Activated T-cell treated with anti-CD3 and anti-CD28 coated beads, Interleukin-2, amount 50 U/mL, for 72 hours (primary cell): ENCODE results near the gene HLA-C. TPM values are rescaled to one million over a fixed set of nuclear protein-coding genes. Genes with fewer than 3 reads are reported as not detected.
A peak's percentile ranks its signal among the peaks of the same experiment; 100 is the strongest.

Experiments
- ATAC-seq, 2 donors: fragments of 150-1000 bp; cut with Tn5 transposase; replicated peaks in 1 of 2; 2 replicates each; pipeline ENCODE4 v1.10.0; 2021; ENCODE audit warnings: moderate library complexity in 2 of 2, mild to moderate bottlenecking in 1 of 2
- DNase-seq, 2 donors: peaks; one replicate each; pipeline ENCODE4 v3.0.0; 2021 to 2022; ENCODE audit warnings: mixed read lengths in 1 of 2
- H3K27ac Mint-ChIP-seq: one replicate; pipeline ENCODE4 v1.8.0; 2022; ENCODE audit warnings: mild to moderate bottlenecking, moderate library complexity, mixed read lengths
- H3K27me3 Mint-ChIP-seq: one replicate; pipeline ENCODE4 v1.8.0; 2022; ENCODE audit warnings: low read depth, mixed read lengths
- H3K36me3 Mint-ChIP-seq, 2 donors: one replicate each; pipeline ENCODE4 v1.8.0; 2022; ENCODE audit warnings: mixed read lengths in 2 of 2, mild to moderate bottlenecking in 1 of 2; ENCODE audit not compliant: insufficient read depth in 2 of 2
- H3K4me1 Mint-ChIP-seq: one replicate; pipeline ENCODE4 v1.8.0; 2022; ENCODE audit warnings: low read depth, mixed read lengths
- H3K4me3 Mint-ChIP-seq, 2 donors: one replicate each; pipeline ENCODE4 v1.8.0; 2022; ENCODE audit warnings: mild to moderate bottlenecking in 2 of 2, mixed read lengths in 2 of 2, moderate library complexity in 2 of 2
- H3K9me3 Mint-ChIP-seq, 2 donors: one replicate each; pipeline ENCODE4 v1.8.0; 2022; ENCODE audit warnings: mixed read lengths in 2 of 2
- total RNA-seq, 2 donors: library from RNA; stranded (reverse); gene quantifications; one replicate each; pipeline ENCODE4 v1.2.3, GENCODE V29; 2022

The HLA-C gene
- 100 to 1,000 TPM; 781 to 974 TPM for total RNA-seq

DNA sequence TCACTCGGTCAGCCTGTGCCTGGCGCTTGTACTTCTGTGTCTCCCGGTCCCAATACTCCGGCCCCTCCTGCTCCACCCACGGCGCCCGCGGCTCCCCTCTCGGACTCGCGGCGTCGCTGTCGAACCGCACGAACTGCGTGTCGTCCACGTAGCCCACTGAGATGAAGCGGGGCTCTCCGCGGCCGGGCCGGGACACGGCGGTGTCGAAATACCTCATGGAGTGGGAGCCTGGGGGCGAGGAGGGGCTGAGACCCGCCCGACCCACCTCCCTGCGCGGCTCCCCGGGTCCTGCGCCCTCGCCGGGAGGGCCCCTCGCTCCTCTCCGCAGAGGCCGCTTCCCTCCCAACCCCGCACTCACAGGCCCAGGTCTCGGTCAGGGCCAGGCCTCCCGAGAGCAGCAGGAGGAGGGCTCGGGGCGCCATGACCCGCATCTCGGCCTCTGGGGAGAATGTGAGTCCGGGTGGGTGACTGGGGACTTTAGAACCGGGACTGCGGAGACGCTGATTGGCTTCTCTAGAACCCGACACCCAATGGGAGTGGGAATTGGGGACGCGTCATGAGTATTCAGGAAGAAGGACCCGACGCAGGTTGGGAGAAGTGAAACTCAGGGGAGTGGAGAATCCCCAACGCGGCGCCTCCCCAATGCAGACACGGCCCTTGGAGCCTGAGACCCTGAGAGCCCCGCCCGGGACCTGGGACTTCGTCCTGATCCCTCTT lies at the start of gene HLA-C:
HLA-C (minus strand) TSS at position 452 of the 717 bp plus-strand sequence; CDS start at position 431, 21 bp downstream.
- Mint-ChIP-seq H3K4me1 (peaks cover 69% of the 10 kb centered on the region), H3K27me3 (peaks cover 7% of the 10 kb centered on the region), H3K36me3 (peaks cover 12 to 28% of the 10 kb centered on the region in 2 donors), H3K4me3 (peak within 1 kb of the TSS; percentile 96 to 98), H3K27ac (peak within 1 kb of the TSS; percentile 96), H3K9me3 (peaks cover 0 to 3% of the 10 kb centered on the region in 2 donors)
- DNase-seq (peak; percentile 87 to 91), ATAC-seq (peak; percentile 85 to 86)

DNA sequence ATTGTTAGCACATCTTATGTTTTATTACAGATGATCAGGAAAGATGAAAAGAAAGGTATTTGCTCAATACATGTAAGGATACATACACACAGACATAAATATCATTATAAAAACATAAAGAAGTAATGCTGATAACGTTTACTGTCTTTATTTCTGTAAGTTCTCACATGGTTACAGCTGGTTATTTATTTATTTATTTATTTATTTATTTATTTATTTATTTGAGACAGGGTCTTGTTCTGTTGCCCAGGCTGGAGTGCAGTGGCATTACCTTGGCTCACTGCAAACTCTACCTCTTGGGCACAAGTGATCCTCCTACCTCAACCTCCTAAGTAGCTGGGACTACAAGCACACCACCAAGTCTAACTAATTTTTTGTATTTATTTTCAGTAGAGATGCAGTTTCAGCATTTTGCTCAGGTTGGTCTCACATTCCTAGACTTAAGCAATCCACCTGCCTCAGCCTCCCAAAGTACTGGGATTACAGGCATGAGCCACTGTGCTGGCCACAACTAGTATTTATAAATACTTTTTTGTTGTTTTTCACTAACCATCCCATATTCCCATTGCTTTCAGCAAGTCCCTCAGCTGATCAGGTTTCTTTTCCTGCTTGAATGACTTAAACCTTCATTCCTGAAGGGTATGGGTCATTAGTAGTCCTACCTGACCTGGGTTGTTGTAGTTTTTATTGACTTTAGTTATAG lies 49.3 kb upstream of the HLA-C start:
- H3K36me3 Mint-ChIP-seq: peaks cover 5 to 12% of the 10 kb centered on the region in 2 donors
- ATAC-seq: no peak
- H3K27ac Mint-ChIP-seq: no peak overlapping the region
- no peak for DNase-seq
- H3K9me3 Mint-ChIP-seq: peaks cover 0 to 8% of the 10 kb centered on the region in 2 donors
- no peak overlapping the region for H3K4me3 Mint-ChIP-seq
- peaks cover 52% of the 10 kb centered on the region for H3K27me3 Mint-ChIP-seq
- H3K4me1 Mint-ChIP-seq: no peaks in the 10 kb centered on the region

DNA sequence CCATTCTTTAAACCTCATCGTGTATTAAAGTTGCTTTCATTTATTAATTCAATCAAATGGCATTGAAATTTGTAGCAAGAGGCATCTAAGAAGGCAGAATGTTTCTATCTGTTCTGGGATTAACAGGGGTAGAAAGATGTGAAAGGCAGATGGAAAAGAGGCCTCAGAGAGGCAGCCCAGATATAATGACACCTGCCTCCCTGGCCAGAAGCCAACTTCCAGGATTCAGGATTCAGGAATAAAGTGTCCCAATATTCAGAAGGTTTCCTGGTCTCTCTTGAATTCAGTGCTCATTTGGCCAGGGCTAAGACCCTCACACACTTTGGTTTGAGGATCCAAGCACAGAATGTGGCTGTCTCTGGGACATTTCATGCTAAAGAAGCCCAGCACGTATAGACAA lies 45.1 kb upstream of the HLA-C start:
- H3K4me1 Mint-ChIP-seq: no peaks in the 10 kb centered on the region
- H3K36me3 Mint-ChIP-seq: no peaks in the 10 kb centered on the region
- H3K9me3 Mint-ChIP-seq: no peaks in the 10 kb centered on the region
- H3K27me3 Mint-ChIP-seq: peaks cover 36% of the 10 kb centered on the region
- DNase-seq: no peak
- no peak overlapping the region for H3K4me3 Mint-ChIP-seq
- ATAC-seq: no peak
- no peak overlapping the region for H3K27ac Mint-ChIP-seq

DNA sequence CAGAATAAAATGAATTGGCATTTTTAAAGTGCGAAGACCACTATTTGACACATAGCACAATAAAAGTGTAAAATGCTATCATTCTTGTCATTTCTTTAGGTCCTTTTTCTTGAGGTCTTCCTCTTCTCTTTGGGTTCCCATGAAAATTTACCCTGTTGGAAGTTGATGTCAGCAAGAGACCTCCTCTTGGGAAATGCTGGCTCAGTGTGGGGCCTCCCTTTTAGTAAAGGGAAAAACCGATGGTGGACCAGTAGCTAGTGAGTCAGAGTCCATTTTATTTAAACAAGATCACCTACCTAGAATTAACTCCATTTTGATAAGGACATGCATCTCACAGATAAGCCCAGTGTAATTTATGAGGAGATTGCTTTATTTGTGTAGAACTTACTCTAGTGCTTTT lies 37.7 kb upstream of the HLA-C start:
- Mint-ChIP-seq H3K9me3 (no peaks in the 10 kb centered on the region), H3K27me3 (peaks cover 12% of the 10 kb centered on the region), H3K36me3 (no peaks in the 10 kb centered on the region), H3K27ac (no peak overlapping the region), H3K4me3 (peak overlapping the region; percentile 37 to 39), H3K4me1 (no peaks in the 10 kb centered on the region)
- no peak for DNase-seq
- no peak for ATAC-seq

DNA sequence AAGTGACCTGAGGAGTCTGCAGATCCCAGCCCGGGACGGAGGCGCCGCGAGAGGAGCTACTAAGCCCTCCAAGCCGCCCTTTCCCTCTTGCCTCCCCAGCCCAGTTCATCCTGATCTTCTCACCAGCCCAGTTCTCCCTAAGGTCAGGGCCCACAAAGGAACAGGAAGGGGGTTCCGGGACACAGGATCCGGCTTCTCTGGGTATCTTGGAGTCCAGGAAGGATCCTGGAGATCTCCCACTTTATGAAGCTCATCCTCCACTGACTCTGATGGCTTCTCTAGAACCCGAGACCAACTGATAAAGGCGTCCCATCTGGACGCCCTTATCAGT lies 36.9 kb upstream of the HLA-C start:
- no peaks in the 10 kb centered on the region for H3K9me3 Mint-ChIP-seq
- H3K27ac Mint-ChIP-seq: no peak overlapping the region
- H3K4me3 Mint-ChIP-seq: peak overlapping the region in 1 of 2 donors; percentile 88
- H3K4me1 Mint-ChIP-seq: no peaks in the 10 kb centered on the region
- no peak for DNase-seq
- ATAC-seq: no peak
- H3K36me3 Mint-ChIP-seq: no peaks in the 10 kb centered on the region
- H3K27me3 Mint-ChIP-seq: peaks cover 12% of the 10 kb centered on the region

DNA sequence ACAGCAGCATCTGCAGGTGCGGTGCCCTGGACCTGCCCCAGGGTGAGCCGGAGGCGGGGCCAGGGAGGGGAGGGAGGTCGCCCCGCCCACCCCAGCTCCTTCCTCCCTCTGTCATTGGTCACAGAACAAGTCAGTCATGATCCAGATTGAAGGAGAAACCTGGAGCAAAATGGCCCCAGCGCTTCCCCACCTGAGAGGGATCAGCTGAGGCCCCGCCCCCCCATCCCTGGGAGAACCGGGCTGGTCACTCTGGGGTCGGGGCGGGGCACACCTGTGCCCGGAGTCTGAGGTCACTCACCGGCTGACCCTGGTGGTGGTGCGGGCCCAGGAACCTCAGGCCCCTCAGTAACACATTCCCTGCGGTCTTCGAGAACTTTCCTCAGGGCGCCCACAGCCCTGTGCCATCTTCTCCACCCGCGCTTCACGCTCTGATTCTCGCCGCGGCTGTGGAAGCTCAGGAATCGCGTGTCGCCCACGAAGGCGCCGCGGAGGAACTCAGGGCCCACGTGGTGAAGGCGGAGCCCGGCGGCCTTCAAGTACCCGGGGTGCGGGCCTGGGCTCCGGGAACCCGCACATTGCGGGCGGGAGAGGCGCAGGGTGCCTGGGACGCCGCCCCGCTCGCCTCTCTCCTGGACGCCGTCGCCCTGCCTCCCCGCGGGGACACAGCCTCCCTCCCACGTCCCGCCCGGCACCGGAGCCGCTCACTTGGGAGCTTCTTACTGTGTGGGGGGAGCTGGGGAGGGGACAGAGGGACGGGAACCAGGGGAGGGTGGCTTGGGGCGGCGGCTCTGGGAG lies 36.4 kb upstream of the HLA-C start:
- Mint-ChIP-seq H3K9me3 (no peaks in the 10 kb centered on the region), H3K4me1 (no peaks in the 10 kb centered on the region), H3K27me3 (peaks cover 12% of the 10 kb centered on the region), H3K27ac (no peak overlapping the region), H3K4me3 (peak overlapping the region; percentile 82 to 88), H3K36me3 (no peaks in the 10 kb centered on the region)
- peak; percentile 71 to 90 for ATAC-seq
- peak; percentile 49 to 69 for DNase-seq

DNA sequence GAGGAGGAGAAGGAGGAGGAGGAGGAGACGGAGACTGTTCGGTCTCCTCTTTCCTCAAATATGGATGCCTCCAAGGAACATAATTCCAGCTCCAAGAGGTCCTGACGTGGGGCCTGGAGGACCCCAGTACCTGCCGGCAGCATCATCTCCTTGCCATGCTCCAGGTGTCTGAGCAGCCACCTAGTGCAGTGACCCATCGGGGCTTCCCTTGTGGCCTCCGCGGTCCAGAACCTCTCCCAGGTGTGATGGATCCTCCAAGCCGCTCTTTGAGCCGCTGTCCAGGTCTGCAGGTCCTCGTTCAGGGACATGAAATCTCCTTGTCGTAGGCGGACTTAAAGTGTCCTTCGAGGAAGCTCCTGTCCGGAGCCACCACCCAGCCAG lies 35.8 kb upstream of the HLA-C start:
- H3K27me3 Mint-ChIP-seq: peaks cover 12% of the 10 kb centered on the region
- DNase-seq: no peak
- H3K27ac Mint-ChIP-seq: no peak overlapping the region
- no peaks in the 10 kb centered on the region for H3K4me1 Mint-ChIP-seq
- peak overlapping the region in 1 of 2 donors; percentile 88 for H3K4me3 Mint-ChIP-seq
- ATAC-seq: no peak
- no peaks in the 10 kb centered on the region for H3K9me3 Mint-ChIP-seq
- no peaks in the 10 kb centered on the region for H3K36me3 Mint-ChIP-seq

DNA sequence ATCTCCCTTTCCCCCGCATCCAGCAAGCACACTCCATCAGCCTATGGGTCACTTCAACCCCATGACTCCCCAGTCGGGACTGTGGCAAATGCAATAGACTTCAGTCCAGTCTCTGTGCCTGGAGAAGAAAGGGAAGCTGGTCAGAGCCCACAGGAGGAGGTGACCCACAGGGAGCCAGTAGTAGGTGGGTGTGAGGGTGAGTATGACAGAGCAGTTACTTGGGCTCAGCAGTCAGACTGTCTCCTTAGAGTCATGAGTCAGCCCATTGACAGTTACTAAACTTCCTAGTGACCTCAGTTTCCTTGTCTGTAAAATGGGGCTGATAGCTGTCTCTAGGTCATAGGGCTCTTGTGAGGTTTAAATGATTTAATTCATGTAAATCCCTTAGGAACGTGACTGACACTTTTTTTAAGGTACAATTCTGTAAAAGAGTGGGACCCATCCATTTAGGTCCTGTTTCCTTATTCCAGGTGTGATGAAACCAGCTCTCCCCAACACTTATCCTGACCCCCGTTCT lies 33.9 kb upstream of the HLA-C start:
- Mint-ChIP-seq H3K27me3 (peaks cover 19% of the 10 kb centered on the region), H3K4me3 (no peak overlapping the region), H3K36me3 (no peaks in the 10 kb centered on the region), H3K9me3 (no peaks in the 10 kb centered on the region), H3K27ac (no peak overlapping the region), H3K4me1 (no peaks in the 10 kb centered on the region)
- DNase-seq: no peak
- ATAC-seq: peak in 1 of 2 donors; percentile 63

DNA sequence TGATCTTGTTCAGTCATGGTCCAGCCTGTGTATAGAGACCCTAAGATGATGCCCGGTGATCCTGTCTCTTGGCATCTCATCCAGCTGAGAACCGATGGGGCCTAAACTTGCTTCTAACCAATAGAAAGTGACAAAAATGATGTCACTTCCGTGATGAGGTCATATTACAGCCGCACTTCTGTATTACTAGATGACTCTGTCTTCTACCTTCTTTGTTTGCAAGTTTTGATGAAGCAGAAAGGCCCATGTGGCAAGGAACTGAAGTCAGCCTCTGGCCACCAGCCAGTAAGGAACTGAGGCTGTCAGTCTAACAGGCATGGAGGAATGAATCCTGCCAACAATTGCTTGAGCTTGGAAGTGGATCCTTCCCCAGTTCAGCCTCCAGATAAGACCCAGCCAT lies 32.8 kb upstream of the HLA-C start:
- Mint-ChIP-seq H3K27me3 (peaks cover 19% of the 10 kb centered on the region), H3K4me1 (no peaks in the 10 kb centered on the region), H3K27ac (no peak overlapping the region), H3K4me3 (no peak overlapping the region), H3K36me3 (no peaks in the 10 kb centered on the region), H3K9me3 (no peaks in the 10 kb centered on the region)
- peak in 1 of 2 donors; percentile 12 for DNase-seq
- ATAC-seq: peak in 1 of 2 donors; percentile 56

DNA sequence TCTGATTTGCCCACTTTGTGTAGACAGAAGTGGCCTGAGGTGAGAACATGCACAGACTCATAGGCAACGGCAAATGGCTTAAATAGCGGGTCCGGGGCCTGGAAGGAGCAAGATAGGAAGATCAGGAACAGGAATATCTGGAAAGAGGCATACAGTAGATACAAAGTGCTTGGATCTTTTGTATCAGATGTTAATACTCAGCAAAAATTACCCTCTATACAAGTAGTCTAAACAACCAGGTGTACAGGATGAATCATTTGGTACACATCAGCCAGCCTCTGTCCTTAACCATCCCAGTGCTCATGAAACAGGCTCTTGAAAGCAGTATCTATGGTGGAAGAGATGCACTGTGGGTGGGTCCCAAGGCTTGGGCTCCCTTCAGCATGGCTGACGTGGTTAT lies 28.9 kb upstream of the HLA-C start:
- no peaks in the 10 kb centered on the region for H3K36me3 Mint-ChIP-seq
- no peaks in the 10 kb centered on the region for H3K9me3 Mint-ChIP-seq
- H3K27ac Mint-ChIP-seq: no peak overlapping the region
- DNase-seq: no peak
- no peak overlapping the region for H3K4me3 Mint-ChIP-seq
- H3K4me1 Mint-ChIP-seq: no peaks in the 10 kb centered on the region
- ATAC-seq: no peak
- peaks cover 20% of the 10 kb centered on the region for H3K27me3 Mint-ChIP-seq

DNA sequence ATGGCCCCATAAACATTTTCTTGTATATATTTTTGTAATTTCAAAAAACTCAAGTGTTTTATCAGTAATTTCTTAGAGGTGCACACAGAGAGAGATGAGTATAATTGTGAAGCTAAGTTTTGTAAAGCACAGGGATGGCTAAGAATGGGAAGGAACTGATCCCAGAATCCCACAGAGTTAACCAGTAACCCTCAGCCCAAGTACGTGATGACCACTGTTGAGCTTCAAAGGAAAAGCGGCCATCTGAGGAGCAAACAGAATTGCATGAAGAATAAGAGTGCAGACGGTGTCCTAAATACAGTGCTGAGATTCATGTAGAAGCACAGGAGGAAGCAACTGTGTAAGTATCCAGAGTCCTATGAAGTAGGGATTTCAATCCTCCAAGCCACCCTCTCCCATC lies 28.1 kb upstream of the HLA-C start:
- Mint-ChIP-seq H3K4me3 (no peak overlapping the region), H3K27me3 (peaks cover 20% of the 10 kb centered on the region), H3K9me3 (no peaks in the 10 kb centered on the region), H3K4me1 (no peaks in the 10 kb centered on the region), H3K36me3 (no peaks in the 10 kb centered on the region), H3K27ac (no peak overlapping the region)
- ATAC-seq: no peak
- no peak for DNase-seq

DNA sequence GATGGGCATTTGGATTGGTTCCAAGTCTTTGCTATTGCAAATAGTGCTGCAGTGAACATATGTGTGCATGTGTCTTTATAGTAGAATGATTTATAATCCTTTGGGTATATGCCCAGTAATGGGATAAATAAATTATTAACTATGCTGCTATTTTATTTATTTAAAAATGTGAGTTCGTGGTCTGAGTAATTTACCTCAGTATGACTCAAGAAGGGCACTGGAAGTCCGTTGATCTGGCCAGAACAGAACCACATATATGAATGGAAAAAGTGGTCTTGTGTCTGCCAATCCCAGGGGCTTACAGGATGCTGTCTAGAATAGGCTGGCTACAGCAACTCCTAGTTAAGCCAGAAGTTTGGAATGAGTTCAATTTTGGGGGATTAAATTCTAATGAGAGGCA lies 27.6 kb upstream of the HLA-C start:
- no peak for DNase-seq
- H3K27me3 Mint-ChIP-seq: peaks cover 20% of the 10 kb centered on the region
- no peak overlapping the region for H3K27ac Mint-ChIP-seq
- ATAC-seq: no peak
- no peaks in the 10 kb centered on the region for H3K9me3 Mint-ChIP-seq
- no peaks in the 10 kb centered on the region for H3K4me1 Mint-ChIP-seq
- H3K36me3 Mint-ChIP-seq: no peaks in the 10 kb centered on the region
- H3K4me3 Mint-ChIP-seq: no peak overlapping the region

DNA sequence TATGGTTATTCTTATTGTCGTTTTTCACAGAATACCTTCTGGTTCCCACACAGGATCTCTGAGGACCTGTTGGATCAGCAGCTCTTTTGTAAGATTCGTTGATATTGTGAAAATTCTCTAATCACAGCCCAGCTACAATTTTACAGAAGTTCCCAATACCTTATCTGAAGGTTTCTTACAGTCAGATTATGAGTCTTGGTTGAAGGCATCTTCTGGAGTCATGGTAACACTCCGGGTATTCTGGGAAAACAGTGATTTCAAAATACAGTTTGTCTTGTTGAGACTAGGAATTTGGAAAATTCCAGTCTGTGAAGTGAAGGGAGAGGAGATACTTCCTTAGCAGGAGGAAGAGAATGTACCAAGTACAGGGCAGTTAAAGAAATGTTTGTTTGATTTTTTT lies 22.2 kb upstream of the HLA-C start:
- H3K36me3 Mint-ChIP-seq: no peaks in the 10 kb centered on the region
- ATAC-seq (no peak), DNase-seq (no peak)
- H3K4me1 Mint-ChIP-seq: peaks cover 7% of the 10 kb centered on the region
- peaks cover 22% of the 10 kb centered on the region for H3K27me3 Mint-ChIP-seq
- H3K27ac Mint-ChIP-seq: no peak overlapping the region
- H3K4me3 Mint-ChIP-seq: no peak overlapping the region
- H3K9me3 Mint-ChIP-seq: no peaks in the 10 kb centered on the region
